GM12872 (cell line): ENCODE results near the gene DCBLD1.

Experiments
- TF ChIP-seq, protein P1 (sequence below): IDR thresholded peaks from 3 replicates; pipeline ENCODE4 v1.5.1; 2011; ENCODE audit warnings: low read depth, mild to moderate bottlenecking, low read length, moderate library complexity; ENCODE audit not compliant: insufficient read depth

DCBLD1 gene

DNA sequence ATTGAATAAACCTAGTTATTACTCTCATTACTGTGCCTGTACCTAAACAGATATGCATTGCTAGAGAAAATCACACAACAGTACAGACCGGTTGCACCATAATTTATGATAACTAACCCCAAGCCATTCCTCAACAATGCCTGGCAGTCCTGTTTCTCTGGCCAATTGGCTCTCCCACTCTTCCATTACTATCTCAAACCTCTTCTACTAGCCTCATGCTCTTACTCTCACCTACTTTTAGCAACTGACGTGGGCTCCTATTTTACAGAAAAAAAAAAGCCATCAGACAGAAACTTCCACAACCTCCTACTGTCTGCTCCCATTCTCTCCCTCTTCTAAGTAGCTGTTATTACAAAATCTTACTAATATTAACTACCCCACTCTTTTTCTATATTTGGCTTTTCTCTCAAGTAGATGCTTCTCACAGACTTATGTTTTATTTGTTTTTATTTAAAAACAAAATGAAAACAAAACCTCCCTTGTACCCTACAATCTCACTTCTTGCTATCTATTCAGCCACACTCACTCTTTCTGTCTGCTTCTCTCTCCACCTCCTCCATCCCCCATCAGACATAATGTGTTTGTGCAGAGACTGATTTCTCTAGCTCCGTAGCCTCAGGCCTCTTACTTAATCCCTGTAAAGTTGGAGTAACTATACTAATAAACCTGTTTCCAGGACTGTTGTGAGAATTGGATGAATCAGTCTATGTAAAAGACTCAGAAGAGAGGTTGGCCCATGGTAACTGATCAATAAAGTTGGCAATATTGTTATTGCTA is 110.7 kb downstream of the DCBLD1 start:
- TF ChIP-seq, protein P1, sequence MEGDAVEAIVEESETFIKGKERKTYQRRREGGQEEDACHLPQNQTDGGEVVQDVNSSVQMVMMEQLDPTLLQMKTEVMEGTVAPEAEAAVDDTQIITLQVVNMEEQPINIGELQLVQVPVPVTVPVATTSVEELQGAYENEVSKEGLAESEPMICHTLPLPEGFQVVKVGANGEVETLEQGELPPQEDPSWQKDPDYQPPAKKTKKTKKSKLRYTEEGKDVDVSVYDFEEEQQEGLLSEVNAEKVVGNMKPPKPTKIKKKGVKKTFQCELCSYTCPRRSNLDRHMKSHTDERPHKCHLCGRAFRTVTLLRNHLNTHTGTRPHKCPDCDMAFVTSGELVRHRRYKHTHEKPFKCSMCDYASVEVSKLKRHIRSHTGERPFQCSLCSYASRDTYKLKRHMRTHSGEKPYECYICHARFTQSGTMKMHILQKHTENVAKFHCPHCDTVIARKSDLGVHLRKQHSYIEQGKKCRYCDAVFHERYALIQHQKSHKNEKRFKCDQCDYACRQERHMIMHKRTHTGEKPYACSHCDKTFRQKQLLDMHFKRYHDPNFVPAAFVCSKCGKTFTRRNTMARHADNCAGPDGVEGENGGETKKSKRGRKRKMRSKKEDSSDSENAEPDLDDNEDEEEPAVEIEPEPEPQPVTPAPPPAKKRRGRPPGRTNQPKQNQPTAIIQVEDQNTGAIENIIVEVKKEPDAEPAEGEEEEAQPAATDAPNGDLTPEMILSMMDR: no peak

DNA sequence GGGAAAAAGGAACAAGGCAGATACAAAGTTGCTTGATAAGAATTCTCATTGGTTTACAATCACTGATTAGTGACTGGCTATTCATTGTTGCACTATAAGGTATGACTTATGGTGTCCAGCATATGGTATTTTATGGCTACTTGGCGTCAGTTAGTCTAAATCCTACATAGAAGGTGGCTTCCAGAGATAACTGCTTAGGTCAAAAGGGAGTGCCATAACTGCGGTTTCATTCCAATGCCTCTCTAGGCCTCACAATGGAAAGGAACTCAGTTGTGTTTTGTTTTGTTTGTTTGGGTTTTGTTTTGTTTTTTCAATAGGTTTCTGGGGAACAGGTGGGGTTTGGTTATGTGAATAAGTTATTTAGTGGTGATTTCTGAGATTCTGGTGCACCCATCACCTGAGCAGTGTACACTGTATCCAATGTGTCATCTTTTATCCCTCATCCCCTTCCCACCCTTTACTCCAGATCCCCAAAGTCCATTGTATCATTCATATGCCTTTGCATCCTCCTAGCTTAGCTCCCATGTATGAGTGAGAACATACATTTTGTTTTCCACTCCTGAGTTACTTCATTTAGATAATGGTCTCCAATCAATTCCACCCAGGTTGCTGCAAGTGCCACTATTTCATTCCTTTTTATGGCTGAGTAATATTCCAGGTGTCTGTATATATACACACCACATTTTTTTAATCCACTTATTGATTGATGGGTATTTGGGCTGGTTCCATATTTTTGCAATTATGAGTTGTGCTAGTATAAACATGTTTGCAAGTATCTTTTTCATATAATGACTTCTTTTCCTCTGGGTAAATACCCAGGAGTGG is 112.8 kb downstream of the DCBLD1 start:
- TF ChIP-seq, protein P1: no peak

DNA sequence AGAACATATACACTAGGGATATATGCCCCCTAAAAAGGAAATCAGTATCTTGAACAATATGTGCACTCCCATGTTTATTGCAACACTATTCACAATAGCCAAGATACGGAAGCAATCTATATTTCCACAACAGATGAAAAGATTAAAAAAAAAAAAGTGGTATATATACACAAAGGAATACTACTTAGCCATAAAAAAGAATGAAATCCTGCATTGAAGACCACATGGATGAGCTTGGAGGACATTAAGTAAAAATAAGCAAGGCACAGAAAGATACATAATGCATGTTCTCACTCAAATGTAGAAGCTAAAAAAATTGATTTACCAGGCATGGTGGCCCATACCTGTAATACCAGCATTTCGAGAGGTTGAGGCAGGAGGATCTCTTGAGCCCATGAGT is 115.3 kb downstream of the DCBLD1 start:
- TF ChIP-seq, protein P1: no peak
